Measurements from ENCODE around the gene EXTL2.

- TF ChIP-seq, protein P1, sequence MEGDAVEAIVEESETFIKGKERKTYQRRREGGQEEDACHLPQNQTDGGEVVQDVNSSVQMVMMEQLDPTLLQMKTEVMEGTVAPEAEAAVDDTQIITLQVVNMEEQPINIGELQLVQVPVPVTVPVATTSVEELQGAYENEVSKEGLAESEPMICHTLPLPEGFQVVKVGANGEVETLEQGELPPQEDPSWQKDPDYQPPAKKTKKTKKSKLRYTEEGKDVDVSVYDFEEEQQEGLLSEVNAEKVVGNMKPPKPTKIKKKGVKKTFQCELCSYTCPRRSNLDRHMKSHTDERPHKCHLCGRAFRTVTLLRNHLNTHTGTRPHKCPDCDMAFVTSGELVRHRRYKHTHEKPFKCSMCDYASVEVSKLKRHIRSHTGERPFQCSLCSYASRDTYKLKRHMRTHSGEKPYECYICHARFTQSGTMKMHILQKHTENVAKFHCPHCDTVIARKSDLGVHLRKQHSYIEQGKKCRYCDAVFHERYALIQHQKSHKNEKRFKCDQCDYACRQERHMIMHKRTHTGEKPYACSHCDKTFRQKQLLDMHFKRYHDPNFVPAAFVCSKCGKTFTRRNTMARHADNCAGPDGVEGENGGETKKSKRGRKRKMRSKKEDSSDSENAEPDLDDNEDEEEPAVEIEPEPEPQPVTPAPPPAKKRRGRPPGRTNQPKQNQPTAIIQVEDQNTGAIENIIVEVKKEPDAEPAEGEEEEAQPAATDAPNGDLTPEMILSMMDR (IDR thresholded peaks at IDR 0.05): no peak
- TF ChIP-seq POLR2A (IDR thresholded peaks at IDR 0.05): no peak
Measured at GRCh38 chr1:100869996-100870395, 24.6 kb downstream of the EXTL2 start.
